ENCODE measurements around the gene DNAH14.

- TF ChIP-seq REST (IDR thresholded peaks at IDR 0.05; ENCODE audit: insufficient read depth in 1 of 2, low read depth in 2 of 2, low read length in 1 of 2): no peak
- no peak for TF ChIP-seq CTCF (IDR thresholded peaks at IDR 0.05)
- no peak for TF ChIP-seq POLR2AphosphoS5 (IDR thresholded peaks at IDR 0.05; ENCODE audit: low read depth, low read length)
These were observed 48.7 kb upstream of the DNAH14 start for GRCh38 chr1:224880593-224881307.

All from Panc1 (cell line).